DND-41 (cell line): Measurements from ENCODE around the gene AHRR.
"Not testable (repeated sequence)": the region's sequence is repeated elsewhere in the genome, so short reads cannot be mapped to it uniquely, and the experiment has no call there.

ENCODE experiments used
- ATAC-seq: fragments of 200-7000 bp; cut with Tn5 transposase; 3 replicates; pipeline ENCODE4 v1.9.1; 2021; ENCODE audit warnings: low read depth; ENCODE audit not compliant: insufficient read depth
- DNase-seq: peaks from one replicate; pipeline ENCODE4 v3.0.0-alpha.2; 2020
- H2AFZ ChIP-seq: 2 replicates; pipeline ENCODE4 v1.6.0; 2012; ENCODE audit warnings: low read depth, low read length
- H3K27ac ChIP-seq: 2 replicates; pipeline ENCODE4 v1.5.1; 2012; ENCODE audit warnings: low read length, inconsistent platforms
- H3K27me3 ChIP-seq: fragments of 200-600 bp; sonication (generic); 2 replicates; pipeline ENCODE4 v1.6.0; 2012; ENCODE audit warnings: low read length, mild to moderate bottlenecking, inconsistent platforms; ENCODE audit not compliant: insufficient read depth, poor library complexity
- H3K36me3 ChIP-seq: 2 replicates; pipeline ENCODE4 v1.5.1; 2012; ENCODE audit warnings: low read length, inconsistent platforms; ENCODE audit not compliant: insufficient read depth
- H3K4me1 ChIP-seq: 2 replicates; pipeline ENCODE4 v1.5.1; 2012; ENCODE audit warnings: mild to moderate bottlenecking, low read length; ENCODE audit not compliant: insufficient read depth
- H3K4me2 ChIP-seq: 2 replicates; pipeline ENCODE4 v1.6.0; 2012; ENCODE audit warnings: mild to moderate bottlenecking, moderate library complexity, low read length, inconsistent platforms; ENCODE audit not compliant: insufficient read depth
- H3K4me3 ChIP-seq, 2 experiments: fragments of 200-600 bp in 1 of 2; shearing (Covaris generic) in 1 of 2; 2 replicates each; pipeline ENCODE4 v1.5.1; 2012 to 2016; ENCODE audit warnings: inconsistent platforms in 2 of 2, low read length in 2 of 2, mild to moderate bottlenecking in 2 of 2, low read depth in 1 of 2, moderate library complexity in 1 of 2
- H3K79me2 ChIP-seq: 2 replicates; pipeline ENCODE4 v1.6.0; 2012; ENCODE audit warnings: low read length, inconsistent platforms; ENCODE audit not compliant: insufficient read depth
- H3K9ac ChIP-seq: 2 replicates; pipeline ENCODE4 v1.6.0; 2012; ENCODE audit warnings: low read depth, mild to moderate bottlenecking, inconsistent platforms, low read length, moderate library complexity
- H3K9me3 ChIP-seq: 2 replicates; pipeline ENCODE4 v1.5.1; 2012; ENCODE audit warnings: low read length, moderate library complexity, mild to moderate bottlenecking, inconsistent platforms; ENCODE audit not compliant: insufficient read depth, severe bottlenecking
- H4K20me1 ChIP-seq: 2 replicates; pipeline ENCODE4 v1.6.0; 2012; ENCODE audit warnings: low read length; ENCODE audit not compliant: insufficient read depth
- EZH2 ChIP-seq: IDR thresholded peaks from 3 replicates; pipeline ENCODE4 v1.6.1; 2012; ENCODE audit warnings: borderline replicate concordance, low read depth, mild to moderate bottlenecking, moderate library complexity, low read length, inconsistent platforms; ENCODE audit not compliant: severe bottlenecking
- TF ChIP-seq, protein P1 (sequence below): IDR thresholded peaks from 2 replicates; pipeline ENCODE4 v1.5.1; 2012; ENCODE audit warnings: borderline replicate concordance, low read length, moderate library complexity, mild to moderate bottlenecking; ENCODE audit not compliant: poor library complexity, severe bottlenecking; ENCODE audit errors: extremely low read depth

Gene AHRR

GRCh38 chr5:307794-308579 is 13.5 kb upstream of the AHRR start:
- ATAC-seq (no peak), DNase-seq (no peak)
- peaks cover 63% of the 10 kb centered on the region for H4K20me1 ChIP-seq
- H3K27me3 ChIP-seq: no peaks in the 10 kb centered on the region
- no peak overlapping the region for H3K9ac ChIP-seq
- TF ChIP-seq, protein P1, sequence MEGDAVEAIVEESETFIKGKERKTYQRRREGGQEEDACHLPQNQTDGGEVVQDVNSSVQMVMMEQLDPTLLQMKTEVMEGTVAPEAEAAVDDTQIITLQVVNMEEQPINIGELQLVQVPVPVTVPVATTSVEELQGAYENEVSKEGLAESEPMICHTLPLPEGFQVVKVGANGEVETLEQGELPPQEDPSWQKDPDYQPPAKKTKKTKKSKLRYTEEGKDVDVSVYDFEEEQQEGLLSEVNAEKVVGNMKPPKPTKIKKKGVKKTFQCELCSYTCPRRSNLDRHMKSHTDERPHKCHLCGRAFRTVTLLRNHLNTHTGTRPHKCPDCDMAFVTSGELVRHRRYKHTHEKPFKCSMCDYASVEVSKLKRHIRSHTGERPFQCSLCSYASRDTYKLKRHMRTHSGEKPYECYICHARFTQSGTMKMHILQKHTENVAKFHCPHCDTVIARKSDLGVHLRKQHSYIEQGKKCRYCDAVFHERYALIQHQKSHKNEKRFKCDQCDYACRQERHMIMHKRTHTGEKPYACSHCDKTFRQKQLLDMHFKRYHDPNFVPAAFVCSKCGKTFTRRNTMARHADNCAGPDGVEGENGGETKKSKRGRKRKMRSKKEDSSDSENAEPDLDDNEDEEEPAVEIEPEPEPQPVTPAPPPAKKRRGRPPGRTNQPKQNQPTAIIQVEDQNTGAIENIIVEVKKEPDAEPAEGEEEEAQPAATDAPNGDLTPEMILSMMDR: no peak
- no peak for TF ChIP-seq EZH2
- no peak overlapping the region for H3K27ac ChIP-seq
- H3K4me3 ChIP-seq: no peak overlapping the region
- H3K9me3 ChIP-seq: no peaks in the 10 kb centered on the region
- H2AFZ ChIP-seq: no peak overlapping the region
- H3K36me3 ChIP-seq: peaks cover 74% of the 10 kb centered on the region
- H3K79me2 ChIP-seq: peaks cover 61% of the 10 kb centered on the region
- no peaks in the 10 kb centered on the region for H3K4me1 ChIP-seq
- no peak overlapping the region for H3K4me2 ChIP-seq

DNA sequence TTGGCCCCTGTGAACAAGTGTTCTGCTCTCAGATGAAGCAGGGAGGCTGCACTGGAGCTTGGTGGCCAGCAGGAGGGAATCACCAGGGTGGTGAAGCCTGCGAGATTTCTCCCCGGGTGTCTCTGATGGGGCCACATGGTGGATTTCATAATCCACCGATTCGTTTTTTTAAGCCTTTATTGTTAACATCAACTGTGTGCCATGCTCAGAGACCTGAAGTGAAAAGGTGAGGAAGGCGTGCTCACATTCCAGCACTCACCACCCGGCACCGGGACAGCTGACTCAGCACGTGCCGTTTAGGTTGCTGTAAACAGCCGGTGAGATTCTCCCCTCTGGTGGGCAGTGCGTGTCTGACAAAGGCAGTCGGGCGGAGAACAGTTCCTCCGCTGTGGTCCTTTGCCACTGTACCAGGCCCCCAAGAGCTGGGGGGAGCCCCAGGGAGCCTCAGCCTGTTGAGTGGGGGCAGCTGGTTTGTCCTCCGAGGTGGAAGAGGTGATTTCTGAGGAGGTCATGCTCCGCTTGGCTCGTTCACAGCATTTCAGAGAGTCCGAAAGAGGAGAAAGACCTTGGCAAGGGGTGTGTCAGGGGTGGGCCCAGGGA is 12.7 kb upstream of the AHRR start:
- H3K27ac ChIP-seq: no peak overlapping the region
- no peaks in the 10 kb centered on the region for H3K9me3 ChIP-seq
- DNase-seq: no peak
- no peak overlapping the region for H3K4me2 ChIP-seq
- no peak overlapping the region for H3K9ac ChIP-seq
- no peaks in the 10 kb centered on the region for H3K27me3 ChIP-seq
- no peak for TF ChIP-seq EZH2
- TF ChIP-seq, protein P1: no peak
- peaks cover 62% of the 10 kb centered on the region for H4K20me1 ChIP-seq
- no peak overlapping the region for H2AFZ ChIP-seq
- peaks cover 5% of the 10 kb centered on the region for H3K4me1 ChIP-seq
- peaks cover 54% of the 10 kb centered on the region for H3K79me2 ChIP-seq
- no peak for ATAC-seq
- no peak overlapping the region for H3K4me3 ChIP-seq
- H3K36me3 ChIP-seq: peaks cover 80% of the 10 kb centered on the region

DNA sequence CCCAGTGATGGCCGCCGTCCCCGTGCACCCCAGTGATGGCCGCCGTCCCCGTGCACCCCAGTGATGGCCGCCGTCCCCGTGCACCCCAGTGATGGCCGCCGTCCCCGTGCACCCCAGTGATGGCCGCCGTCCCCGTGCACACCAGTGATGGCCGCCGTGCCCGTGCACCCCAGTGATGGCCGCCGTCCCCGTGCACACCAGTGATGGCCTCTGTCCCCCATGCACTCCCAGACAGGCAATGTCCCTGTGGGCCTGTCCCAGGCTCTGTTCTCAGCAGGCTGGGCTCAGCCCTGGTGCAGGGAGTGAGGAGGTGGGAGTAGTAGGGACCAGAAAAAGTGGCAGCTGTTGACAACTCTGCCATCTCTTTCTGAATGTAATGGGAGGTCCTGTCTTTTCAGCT is 11.7 kb upstream of the AHRR start:
- H3K4me2 ChIP-seq, H2AFZ ChIP-seq, H3K27me3 ChIP-seq, H3K9me3 ChIP-seq, H3K27ac ChIP-seq, ATAC-seq, H3K4me3 ChIP-seq, H3K9ac ChIP-seq, DNase-seq: not testable (repeated sequence)
- peaks cover 15% of the 10 kb centered on the region for H3K4me1 ChIP-seq
- peaks cover 62% of the 10 kb centered on the region for H4K20me1 ChIP-seq
- peaks cover 52% of the 10 kb centered on the region for H3K79me2 ChIP-seq
- H3K36me3 ChIP-seq: peaks cover 88% of the 10 kb centered on the region

DNA sequence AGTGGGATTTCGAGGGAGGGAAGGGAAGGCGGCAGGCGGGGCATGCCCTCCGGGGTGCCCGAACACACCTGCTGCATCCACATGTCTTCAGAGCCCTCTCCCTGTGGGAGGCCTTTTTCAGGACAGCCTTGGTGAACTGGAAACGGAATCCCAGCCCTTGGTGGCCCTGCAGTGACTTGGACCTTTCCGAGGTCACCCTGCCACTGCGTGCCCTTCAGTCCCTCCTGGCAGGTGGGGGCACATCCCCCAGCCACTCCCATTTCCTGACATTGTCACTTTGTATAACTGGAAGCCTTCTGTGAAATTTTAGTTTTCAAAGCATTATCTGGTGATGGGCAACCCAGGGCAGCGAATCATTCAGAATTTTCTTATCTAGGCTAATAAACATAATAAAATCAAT is 11.0 kb upstream of the AHRR start:
- no peaks in the 10 kb centered on the region for H3K9me3 ChIP-seq
- TF ChIP-seq EZH2: no peak
- TF ChIP-seq, protein P1: no peak
- H3K36me3 ChIP-seq: peaks cover 87% of the 10 kb centered on the region
- no peak overlapping the region for H3K4me2 ChIP-seq
- H3K27me3 ChIP-seq: no peaks in the 10 kb centered on the region
- no peak overlapping the region for H3K4me3 ChIP-seq
- H3K79me2 ChIP-seq: peaks cover 46% of the 10 kb centered on the region
- no peak overlapping the region for H3K9ac ChIP-seq
- no peak overlapping the region for H2AFZ ChIP-seq
- peaks cover 64% of the 10 kb centered on the region for H4K20me1 ChIP-seq
- H3K4me1 ChIP-seq: peaks cover 22% of the 10 kb centered on the region
- H3K27ac ChIP-seq: no peak overlapping the region
- ATAC-seq: no peak
- no peak for DNase-seq
